HG03060 (cell line): ENCODE measurements around the gene PHACTR3.
"Not testable (repeated sequence)": the region's sequence is repeated elsewhere in the genome, so short reads cannot be mapped to it uniquely, and the experiment has no call there.

Experiments used
- ATAC-seq: cut with Tn5 transposase; IDR thresholded peaks from one replicate; pipeline ENCODE4 v1.9.1; 2021; ENCODE audit warnings: low read depth, moderate number of reproducible peaks; ENCODE audit not compliant: unreplicated experiment

Gene PHACTR3

DNA sequence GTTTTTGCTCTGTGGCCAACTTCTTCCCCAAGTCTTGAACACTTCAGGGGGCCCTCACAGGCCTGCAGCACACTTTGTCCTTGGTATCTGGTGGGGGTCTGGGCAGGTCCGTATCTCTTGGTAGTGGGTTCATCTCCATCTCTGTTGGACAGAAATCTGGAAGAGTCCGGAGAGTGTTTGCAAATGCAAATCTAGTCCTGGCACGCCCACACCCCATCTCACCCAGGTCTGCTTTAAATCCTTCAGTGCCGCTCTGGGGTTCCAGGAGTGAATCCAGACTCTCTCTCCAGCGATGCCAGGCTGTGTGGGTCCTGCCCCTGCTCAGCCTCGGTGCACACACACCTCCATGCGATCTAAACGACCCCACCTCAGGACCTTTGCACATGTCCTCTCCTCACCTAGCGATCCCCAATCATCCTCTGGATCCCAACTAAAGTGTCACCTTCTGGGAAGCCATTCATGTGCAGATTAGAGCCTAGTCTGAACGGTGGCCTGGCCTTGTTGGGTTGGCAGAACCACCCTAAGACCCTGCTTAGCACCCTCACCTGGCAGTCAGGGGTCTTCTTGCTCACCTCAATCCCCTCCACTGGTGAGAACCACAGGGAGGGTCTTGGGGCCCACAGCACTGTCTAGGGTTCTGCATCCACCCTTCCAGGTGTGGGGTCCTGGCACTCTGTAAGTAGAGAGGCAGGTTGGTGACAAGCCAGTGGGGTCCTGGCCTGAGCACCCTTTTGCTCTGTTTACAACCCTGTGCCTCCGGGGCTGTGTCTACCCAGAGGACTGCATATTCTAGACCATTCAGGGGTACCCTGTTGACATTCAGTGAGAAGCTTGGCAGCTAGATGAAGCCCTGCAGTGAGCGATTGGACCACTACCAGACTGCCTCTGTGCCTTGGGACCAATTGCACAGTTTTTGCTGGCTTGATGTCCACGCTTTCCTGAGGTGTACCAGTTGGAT is 228.3 kb downstream of the PHACTR3 start:
- no peak for ATAC-seq

DNA sequence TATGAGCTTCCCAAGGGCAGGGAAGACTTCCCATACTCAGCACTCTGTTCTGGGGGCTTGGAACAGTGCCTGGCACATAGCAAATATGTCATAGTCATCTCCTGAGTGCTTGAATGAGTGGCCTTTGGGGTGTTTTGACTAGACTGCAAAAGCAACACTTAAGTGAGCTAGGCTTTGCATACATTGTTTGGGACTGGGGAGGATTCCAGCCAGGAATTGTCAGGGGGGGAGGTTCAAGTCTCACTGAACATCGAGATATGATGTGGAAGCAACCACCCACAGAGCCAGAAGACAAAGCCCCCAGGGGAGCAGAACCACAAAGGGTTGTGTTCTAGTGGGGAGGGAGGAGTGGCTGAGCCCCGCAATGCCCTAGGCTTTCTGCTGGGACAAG is 230.7 kb downstream of the PHACTR3 start:
- ATAC-seq = no peak

DNA sequence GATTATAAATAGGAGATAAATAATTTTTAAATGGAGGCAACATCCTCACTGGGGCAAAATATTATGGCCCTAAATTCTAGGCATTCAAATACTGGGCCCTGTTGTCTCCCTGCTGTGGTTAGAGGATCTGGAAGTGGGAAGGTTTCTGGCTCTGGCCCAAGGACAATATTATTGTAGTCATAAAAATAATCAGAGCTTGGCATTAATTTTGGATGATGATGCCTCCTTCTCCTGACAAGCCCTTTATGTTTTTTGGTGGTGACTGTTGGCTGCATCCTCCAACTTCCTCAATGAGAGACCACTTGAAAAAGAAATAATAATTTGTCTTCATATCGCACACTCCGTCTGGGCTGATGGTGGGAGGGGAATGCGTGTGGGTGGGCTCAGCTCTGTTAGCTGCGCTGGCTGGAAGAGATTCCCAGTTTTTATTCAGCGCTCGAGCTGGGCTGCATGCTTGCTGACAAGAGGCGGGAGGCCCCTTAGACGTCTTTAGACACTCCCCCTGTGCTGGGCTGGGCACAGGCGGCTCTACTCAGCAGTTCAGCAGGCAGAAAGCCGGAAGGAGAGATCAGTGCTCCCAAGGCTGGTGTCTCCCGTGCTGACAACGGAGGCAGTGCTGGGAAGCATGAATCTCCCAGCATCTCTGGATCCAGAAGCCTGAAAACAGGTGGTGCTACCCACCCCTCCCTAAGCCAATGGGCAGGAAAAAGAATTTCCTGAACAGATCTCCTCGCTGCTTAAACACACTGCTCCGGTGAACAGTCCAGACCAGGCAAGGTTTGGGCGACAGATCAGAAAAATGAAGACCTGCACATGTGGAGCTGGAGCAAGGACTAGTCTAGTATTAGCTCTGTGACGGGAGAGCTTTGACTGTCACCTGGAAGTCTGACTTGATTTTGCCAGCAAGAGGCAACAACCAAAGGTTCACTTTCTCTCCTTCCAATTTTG is 231.4 kb downstream of the PHACTR3 start:
- ATAC-seq = no peak

DNA sequence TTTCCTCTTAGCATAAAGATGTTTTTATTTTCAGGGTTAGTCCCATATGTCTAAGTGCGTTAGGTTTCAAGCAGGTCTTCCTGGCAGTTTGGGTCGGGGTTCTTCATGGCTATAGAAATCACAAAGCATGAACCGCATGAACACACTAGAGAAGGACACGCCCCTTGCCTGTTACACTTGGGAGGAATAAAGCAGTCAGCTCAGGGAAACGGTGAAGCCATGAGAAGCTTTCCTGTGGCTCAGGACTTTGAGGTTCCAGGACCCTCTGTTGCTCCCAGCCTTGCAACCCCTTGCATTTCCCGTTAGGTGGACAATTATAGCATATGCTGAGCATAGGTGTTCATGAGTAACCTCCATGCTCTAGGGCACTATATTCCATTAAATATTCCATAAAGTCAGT is 232.4 kb downstream of the PHACTR3 start:
- no peak for ATAC-seq

DNA sequence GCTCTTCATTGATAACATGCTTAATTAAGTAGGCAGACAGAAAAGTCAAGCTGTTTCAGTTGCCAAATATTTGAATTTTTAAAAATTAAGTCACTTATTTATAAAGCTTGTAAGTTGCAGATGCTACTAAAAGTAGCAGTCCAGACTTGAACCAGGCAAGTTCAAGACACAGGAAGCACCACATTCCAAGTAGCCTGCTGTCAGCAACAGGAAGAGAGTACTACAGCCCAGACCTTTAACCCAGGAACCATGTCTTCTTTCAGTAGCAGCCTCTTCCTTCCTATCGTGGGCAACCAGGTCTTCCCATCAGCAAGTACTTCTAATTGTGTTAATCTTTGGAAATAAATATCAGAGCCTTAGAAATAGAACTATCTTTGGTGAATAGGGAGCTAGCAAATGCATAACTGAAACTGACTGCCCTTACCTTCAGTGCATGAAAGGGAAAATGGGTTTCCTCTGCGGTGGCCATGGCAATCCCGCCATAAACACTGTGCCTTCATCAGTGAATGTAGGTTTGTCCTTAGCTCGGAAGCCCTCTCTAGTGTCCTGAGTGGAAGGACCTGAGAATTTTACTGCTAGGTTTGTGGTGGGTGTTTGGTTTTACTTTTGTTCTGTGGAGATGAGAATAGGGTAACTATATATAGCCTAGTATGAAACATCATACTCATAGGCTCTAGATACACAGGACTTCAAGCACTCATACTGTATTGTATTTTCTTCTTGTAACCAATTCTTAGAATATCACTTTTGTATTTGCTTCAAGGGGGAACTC is 233.5 kb downstream of the PHACTR3 start:
- peak; percentile 81 for ATAC-seq

DNA sequence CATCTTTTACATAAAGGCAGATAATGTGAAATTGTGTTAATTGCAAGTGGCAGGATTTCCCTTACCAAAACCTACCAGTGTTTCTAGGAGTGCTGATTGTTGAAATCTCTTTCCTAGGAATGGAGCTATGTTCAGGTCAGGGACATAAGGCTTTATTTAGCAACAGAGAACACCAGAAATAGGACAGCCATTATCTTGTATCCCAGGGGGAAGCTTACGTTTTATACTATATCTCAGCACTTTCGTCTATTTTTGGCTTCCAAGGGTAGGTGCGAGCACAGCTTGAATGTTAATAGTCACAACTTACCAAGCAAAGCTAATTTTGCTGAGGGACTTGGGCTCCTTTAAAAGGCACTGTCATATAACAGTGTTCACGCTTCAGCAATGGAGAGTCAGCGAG is 235.1 kb downstream of the PHACTR3 start:
- no peak for ATAC-seq

DNA sequence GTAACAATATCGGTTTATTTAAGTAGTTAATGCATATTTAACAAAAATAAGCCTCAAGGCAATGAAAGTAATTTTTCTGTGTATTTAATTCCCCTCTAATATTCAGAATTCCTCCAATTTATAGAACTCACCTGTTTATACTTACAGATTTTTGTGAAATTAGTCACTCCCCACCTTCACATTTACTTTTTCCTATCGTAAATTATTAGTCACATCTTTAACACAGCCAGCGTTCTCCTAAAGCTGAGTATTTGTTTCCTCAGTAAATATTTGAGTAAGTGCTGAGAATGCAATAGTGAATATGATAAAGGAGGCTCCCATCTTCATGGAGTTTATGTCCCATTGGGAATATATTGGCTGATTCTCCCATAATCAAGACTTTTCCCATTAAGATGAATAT is 241.1 kb downstream of the PHACTR3 start:
- ATAC-seq = no peak

DNA sequence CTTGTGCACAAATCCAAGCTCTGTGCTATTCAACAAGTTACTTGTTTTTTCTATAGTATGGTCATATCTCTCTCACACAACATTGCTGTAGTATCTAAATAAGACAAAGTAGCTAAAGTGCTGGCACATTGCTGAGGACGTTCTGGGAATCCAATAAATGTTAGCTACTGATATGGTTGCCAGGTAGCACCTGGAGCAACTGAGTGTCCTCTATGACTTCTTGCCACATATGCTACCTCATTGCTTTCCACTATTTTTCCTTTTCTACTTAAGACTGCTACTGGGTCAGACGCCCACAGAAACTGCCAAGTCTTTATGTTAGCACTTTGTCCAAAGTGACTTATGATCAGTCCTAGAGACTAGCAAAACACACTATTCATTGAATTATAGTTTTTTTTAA is 243.8 kb downstream of the PHACTR3 start:
- no peak for ATAC-seq

DNA sequence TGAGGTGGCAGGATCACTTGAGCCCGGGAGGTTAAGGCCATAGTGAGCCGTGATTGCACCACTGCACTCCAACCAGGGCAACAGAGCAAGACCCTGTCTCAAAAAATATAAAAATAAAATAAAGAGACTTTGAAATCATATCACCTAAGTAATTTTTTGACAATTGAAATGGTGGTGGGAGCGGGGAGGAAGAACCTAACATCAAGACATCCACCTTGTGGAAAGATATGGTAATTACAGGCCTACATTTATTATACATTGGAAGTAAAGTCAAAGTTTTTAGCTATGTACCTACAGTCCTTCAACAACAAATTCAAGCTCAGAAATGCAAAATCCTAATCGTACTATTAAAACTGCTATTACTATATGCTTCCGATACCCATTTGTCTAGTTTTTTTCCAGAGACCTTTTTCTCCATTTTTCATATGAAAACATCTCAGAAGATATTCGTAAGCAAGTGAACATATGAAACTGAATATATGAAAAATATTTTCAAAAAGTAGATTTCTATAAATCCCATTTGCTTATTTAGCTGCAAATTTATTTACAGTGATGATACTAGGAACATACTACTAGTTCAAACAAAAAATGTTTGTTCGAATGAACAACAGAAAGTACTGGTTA is 245.8 kb downstream of the PHACTR3 start:
- ATAC-seq = no peak

DNA sequence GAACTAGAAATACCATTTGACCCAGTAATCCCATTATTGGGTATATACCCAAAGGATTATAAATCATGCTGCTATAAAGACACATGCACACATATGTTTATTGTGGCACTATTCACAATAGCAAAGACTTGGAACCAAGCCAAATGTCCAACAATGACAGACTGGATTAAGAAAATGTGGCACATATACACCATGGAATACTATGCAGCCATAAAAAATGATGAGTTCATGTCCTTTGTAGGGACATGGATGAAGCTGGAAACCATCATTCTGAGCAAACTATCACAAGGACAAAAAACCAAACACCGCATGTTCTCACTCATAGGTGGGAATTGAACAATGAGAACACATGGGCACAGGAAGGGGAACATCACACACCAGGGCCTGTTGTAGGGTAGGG is 252.2 kb downstream of the PHACTR3 start:
- not testable (repeated sequence) for ATAC-seq

DNA sequence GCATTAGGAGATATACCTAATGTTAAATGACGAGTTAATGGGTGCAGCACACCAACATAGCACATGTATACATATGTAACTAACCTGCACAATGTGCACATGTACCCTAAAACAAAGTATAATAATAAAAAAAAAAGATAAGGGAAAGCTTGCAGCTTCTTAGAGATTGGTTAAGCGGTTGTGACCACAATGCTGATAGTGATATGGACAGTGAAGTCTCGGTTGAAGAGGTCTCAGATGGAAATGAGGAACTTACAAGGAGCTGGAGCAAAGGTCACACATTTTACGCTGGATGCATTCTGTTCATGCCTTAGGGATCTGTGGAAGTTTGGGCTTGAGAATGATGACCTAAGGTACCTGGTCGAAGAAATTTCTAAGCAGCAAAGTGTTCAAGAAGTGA is 252.6 kb downstream of the PHACTR3 start:
- not testable (repeated sequence) for ATAC-seq

DNA sequence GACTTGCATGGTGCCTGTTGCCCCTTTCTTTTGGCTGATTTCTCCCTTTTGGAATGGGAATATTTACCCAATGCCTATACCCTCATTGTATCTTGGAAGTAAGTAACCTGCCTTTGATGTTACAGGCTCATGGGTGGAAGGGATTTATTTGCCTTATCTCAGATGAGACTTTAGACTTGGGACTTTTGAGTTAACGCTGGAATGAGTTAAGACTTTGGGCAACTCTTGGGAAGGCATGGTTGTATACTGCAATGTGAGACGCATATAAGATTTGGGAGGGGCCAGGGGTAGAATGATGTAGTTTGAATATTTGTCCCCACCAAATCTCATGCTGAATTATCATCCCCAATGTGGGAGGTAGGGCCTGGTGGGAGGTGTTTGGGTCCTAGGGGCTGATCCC is 253.6 kb downstream of the PHACTR3 start:
- ATAC-seq = no peak

DNA sequence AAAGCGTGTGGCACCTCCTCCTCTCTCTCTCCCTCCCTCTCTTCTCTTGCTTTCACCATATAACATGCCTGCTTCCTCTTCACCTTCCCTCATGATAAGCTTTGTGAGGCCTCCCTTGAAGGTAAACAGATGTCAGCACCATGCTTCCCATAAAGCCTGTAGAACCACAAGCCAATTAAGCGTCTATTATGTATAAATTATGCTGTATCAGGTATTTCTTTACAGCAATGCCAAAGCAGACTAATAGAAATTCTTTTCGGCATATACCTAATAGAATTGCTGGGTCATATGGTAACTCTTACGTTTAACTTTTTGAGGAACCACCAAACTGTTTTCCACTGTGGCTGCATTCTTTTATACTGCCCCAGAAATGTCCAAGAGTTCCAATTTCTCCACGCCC is 254.1 kb downstream of the PHACTR3 start:
- ATAC-seq = no peak

DNA sequence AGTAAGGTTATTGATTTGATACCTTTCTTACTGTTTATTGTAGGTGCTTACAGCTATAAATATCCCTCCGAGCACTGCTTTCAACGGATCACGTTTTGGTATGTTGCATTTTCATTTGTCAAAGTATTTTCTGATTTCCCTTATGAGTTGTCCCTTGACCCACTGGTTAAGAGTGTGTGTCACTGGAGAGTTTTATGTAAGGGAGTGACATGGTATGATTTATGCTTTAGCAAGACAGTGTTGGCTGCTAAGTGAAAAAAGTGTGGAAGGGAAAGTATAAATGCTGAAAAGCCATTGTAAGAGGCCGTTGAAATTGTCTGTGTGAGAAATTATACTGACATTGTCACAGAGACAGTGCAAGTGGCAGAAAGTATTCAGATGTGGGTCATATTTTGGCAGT is 257.1 kb downstream of the PHACTR3 start:
- ATAC-seq = no peak

DNA sequence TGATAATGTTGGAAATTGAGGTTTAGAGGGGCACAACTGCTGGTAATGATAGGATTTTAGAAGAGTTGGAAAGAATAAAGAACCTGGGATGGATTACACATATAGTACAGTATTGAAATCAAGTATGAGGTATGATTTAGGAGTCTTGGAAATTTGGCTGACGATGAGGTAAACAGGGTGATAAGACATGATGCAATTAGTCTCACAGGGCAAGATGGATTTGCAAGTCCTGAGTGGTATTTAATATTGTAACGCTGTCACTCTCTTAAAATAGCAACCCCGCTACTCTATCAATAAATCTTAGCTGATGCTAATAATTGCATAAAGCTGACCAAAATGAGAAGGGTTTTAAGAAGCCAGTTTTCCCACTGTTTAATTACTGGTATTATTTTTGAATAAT is 258.7 kb downstream of the PHACTR3 start:
- no peak for ATAC-seq

DNA sequence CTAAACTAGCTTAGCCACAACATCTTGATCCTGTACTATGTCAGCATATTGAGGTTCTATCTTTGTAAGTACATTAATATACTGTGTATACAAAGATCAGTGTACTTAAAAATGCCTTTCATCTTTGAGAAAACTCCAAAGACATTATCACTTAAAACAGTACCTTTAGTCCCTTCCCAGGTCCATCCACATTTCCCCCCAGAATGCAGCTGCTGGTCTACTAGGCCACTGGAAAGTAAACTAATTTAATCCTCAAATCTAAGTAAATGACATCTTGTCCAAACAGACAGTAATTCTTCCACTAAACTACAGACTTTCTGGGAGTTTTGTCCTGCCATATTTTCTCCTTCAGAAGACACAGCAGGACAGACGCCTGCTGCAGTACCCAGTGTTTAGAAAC is 260.4 kb downstream of the PHACTR3 start:
- ATAC-seq = no peak

DNA sequence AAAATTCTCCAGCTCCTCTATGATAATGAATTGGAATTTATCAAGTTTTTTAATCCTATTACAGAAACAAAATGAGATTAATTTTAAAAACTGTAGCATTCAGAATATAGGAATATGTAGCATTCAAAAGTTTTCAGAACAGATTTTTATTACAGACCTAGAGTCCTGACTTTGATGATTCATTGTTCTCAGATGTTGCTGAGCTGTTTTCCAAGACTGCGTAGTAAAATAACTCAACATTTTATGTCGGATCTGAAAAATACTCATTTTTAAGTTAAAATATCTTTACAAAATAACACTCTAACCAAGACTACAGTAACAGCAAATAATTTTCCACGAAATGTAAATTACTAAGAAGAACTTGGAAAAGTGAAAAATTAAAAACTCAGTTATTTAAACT is 262.0 kb downstream of the PHACTR3 start:
- ATAC-seq = no peak

DNA sequence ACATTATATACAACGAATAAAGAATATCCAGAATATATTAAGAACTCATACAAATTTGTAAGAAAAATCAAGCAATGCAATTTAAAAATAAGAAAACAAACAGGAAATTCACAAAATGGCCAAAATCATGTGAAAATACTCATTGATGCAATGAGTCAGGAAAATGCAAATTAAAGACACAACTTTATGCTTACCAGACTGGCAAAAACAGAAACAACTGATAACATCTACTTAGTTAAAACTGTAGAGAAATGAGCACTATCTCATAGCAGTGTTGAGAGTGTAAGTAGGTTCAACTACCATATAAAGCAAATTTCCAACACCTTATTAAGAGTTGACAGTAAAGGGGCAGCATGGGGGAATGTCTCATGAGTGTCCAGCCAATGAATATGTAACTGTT is 266.8 kb downstream of the PHACTR3 start:
- ATAC-seq = no peak

DNA sequence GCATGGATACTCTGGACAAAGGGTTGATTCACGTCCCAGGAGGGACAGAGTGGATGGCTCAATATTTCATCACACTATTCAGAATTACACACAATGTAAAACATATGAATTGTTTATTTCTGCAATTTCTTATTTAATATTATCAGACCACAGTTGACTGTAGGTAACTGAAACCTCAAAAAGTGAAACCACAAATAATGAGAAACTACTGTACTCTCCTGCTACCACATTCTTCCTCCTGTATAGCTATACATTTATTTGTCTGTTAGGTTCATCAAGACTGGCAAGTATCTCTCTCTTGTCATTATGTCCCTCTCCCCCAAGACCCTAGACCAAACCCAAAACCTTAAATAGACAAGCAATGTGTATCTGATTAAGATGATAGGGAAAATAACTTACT is 269.1 kb downstream of the PHACTR3 start:
- ATAC-seq = no peak

DNA sequence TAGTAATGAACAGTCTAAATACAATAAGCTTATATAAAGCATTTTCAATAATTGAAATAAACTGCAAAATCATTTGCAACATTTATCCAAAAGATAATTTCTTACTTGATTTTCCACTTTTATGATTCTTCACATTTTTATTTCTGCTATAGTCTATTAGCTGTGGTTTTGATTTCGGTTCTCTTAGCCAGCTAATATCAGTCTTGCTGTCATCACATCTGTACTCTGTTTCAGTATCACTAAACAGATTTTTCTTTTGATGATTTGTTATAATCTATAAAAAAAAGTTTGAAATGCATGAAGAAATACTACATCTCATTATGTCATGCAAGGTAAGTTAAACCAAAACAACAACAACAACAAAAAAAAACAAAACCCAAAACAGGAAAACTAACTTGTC is 275.9 kb downstream of the PHACTR3 start:
- no peak for ATAC-seq
